H7 (cell line): ENCODE measurements around the gene TYMP. TPM values are rescaled to one million over a fixed set of nuclear protein-coding genes. Genes with fewer than 3 reads are reported as not detected.

ENCODE experiments used
- DNase-seq: peaks from one replicate; pipeline ENCODE4 v3.0.0; 2012
- H3K27me3 ChIP-seq: 2 replicates; pipeline ENCODE4 v1.6.0; 2011; ENCODE audit warnings: mild to moderate bottlenecking, low read length; ENCODE audit not compliant: control insufficient read depth, insufficient read depth
- H3K36me3 ChIP-seq: replicated peaks from 2 replicates; pipeline ENCODE4 v1.5.1; 2011; ENCODE audit warnings: low read length; ENCODE audit not compliant: control insufficient read depth, insufficient read depth
- H3K4me3 ChIP-seq: 2 replicates; pipeline ENCODE4 v1.5.1; 2011; ENCODE audit warnings: low read depth, mild to moderate bottlenecking, control low read depth, low read length, moderate library complexity; ENCODE audit not compliant: insufficient read depth
- total RNA-seq: library from RNA; depleted of rRNA; stranded (reverse); fragments of >200 nt; shearing (Covaris generic); gene quantifications from 2 replicates; pipeline ENCODE4 v1.2.3, GENCODE V29; 2014; rRNA removed

The TYMP gene
- total RNA-seq, 1 experiment from 2014 or later: 0.55 TPM

DNA sequence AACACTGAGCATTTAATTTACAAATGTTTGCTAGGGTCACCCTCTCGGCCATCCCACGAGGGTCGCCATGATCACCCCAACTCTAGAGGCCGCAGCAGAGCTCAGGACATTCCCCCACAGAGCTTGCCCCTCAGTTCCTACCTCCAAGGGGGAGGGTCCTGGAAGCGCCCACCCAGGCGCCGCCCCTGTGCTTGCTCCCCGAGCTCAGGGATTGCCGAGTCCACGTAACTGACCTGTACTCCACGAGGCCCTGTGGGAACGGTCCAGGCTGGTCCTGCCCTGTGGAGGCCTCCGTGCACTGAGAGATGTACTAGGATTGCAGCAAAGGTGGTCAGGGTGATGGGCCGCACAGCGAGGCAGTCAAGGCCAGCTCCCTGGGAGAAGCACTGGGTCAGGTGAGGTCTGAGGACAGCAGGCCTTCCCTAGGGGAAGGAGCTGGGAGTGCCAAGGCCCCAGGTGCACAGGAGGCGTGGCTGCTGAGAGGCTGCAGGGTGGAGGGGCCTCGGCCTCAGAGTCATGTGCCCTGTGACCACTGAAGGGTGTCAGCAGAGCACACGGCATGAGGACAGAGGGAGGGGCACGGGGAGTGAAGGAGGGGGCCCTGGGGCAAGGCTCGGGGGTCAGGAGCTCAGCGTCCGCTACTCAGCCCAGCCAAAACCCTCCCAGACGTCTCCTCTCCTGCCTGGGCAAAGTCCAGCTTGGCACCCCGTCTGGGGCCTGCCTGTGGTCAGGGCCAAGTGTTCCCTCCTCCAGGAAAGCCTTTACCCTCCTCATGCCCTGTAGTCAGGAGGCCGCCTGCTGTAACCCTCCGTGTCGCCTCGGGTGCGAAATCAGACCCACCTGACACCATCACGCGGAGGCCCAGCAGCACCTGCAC is 45.6 kb downstream of the TYMP start:
- H3K27me3 ChIP-seq: peaks cover 17% of the 10 kb centered on the region
- DNase-seq: no peak
- H3K36me3 ChIP-seq: no peaks in the 10 kb centered on the region; the same call in 1 of the 2 replicates
- no peak overlapping the region for H3K4me3 ChIP-seq

DNA sequence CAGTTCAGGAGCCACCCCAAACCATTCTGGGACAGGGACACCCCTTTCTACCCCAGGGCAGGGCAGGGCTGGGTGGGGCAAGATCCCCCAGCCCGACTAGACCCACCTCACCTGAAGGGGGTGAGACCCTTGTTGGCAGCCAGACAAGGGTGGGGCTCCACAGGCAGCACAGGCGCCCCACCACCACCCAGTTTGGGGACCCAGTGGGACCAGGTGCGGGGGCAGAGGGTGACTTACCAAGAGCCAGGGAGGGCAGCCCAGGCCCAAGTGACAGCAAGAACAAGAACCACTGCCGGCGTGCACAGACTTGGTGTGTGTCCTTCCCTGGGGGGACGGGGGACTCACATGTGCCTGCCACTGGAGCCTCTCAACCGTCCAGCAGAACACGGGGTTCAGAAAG is 46.3 kb downstream of the TYMP start:
- Histone ChIP-seq H3K4me3 (no peak overlapping the region), H3K27me3 (peaks cover 17% of the 10 kb centered on the region), H3K36me3 (no peaks in the 10 kb centered on the region; the same call in 1 of the 2 replicates)
- no peak for DNase-seq

DNA sequence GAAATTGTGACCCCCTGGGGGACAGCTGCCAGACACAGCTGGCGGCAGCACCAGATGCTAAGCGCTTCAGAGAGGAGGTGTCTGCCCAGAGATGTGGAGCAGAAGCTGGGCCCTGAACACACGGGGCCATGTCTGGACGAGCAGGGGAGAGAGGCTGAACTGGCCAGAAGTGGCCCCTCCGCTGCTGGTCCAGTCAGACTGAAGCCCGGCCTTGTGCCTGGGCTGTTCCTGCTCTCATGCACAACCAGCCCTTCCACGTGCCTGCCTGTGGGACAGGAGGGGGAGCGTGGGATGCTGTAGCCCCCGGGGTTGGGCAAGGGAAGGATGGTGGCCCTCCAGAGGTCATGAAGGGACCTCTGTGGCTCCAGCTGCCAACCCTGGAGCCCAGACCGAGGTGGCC is 46.7 kb downstream of the TYMP start:
- Histone ChIP-seq H3K4me3 (no peak overlapping the region), H3K36me3 (no peaks in the 10 kb centered on the region; the same call in 1 of the 2 replicates), H3K27me3 (peaks cover 17% of the 10 kb centered on the region)
- DNase-seq: no peak

DNA sequence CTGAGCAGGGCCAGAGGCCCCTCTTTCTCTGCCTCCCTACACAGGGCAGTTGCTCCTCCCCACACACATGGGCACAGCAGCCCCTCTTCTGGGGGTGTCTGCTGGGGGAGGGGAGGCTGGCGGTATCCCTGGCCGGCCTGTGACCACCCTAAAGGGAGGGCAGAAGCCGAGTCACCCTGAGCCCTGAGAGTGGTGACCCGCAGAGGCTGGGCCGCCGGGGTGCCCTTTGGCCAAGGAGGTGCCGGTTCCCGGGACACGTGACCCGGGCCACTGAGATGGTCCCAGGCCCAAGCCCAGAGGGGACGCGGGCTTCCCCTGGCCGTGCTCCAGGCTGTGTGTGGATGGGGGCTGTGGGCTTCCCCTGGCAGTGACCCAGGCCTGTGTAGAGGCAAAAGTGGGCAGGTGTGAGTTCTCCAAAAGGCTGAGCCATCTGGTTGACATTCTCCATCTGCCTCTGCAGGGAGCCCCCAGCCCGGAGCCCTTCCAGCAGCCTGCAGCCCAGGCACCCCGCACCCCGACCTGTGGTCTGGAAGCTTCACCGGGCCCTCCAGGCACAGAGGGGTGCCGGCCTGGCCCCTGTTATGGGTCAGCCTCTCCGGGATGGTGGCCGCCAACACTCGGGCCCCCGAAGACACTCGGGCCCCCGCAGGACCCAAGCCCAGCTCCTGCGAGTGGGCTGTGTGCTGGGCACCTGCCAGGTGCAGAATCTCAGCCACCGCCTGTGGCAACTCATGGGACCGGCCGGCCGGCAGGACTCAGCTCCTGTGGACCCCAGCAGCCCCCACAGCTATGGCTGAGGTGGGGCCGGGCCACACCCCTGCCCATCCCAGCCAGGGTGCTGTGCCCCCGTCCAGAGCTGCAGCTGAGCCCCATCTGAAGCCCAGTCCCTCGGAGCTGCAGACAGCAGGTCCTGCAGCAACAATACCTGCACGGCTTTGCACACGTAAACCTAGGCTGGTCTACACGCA is 47.4 kb downstream of the TYMP start:
- peaks cover 17% of the 10 kb centered on the region for H3K27me3 ChIP-seq
- no peaks in the 10 kb centered on the region; the same call in 1 of the 2 replicates for H3K36me3 ChIP-seq
- DNase-seq: peak; percentile 88
- peak overlapping the region; percentile 71 for H3K4me3 ChIP-seq

DNA sequence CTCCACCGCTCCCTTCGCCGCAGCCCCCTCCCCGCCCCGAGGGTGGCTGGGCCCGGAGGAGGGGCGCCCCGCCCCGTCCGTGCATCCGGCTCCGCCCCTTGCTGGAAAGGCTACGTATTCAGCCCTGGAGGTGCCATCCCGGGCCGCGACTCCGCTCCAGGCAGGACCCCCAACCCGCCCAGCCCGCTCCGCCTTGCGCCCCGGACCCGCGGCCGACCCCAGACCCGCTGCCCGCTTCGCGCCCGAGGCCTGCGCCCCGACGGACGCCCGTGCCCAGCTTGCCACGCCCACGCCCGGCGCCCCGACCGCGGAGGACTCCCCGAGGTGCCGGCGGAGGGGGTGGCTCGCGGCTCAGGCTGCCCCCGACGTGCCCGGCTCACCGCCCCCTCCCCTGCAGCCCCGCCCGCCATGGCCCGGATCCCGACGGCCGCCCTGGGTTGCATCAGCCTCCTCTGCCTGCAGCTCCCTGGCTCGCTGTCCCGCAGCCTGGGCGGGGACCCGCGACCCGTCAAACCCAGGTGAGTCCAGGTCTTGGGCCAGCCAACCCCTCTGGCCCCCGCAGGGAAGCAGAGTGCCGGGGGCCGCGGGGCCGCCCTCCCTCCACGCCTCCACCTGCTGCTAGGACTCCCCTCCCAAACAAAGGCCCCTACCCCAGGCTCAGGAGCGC is 48.2 kb downstream of the TYMP start, which contains the start of gene ADM2:
TSS of gene ADM2 (plus strand) at position 104 of the 667 bp plus-strand sequence. CDS start at position 409, 305 bp downstream.
- Histone ChIP-seq H3K36me3 (no peaks in the 10 kb centered on the region; the same call in 1 of the 2 replicates), H3K27me3 (peaks cover 17% of the 10 kb centered on the region), H3K4me3 (peak within 1 kb of the TSS; percentile 71)
- peak; percentile 100 for DNase-seq

DNA sequence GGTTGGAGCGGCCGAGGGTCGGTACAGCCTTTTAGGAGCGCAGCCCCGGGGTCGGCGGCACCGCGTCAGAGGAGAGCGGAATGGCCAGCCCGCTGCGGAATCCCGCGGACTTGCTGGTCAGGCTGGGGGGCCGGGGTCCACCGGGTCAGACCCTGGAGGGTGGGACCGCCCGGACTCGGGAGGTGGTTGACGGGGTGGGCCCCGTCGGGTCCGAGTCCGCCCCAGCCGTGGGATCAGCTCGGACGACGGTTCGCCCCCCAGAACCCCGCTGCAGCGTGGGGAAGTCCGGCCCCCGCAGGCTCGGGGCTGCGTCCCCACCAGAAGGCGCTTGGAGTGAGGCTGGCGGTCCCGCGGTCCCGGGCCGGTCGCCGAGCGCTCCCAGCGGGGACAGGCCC is 48.8 kb downstream of the TYMP start:
- Histone ChIP-seq H3K27me3 (peaks cover 17% of the 10 kb centered on the region), H3K36me3 (no peaks in the 10 kb centered on the region; the same call in 1 of the 2 replicates), H3K4me3 (peak overlapping the region; percentile 71)
- DNase-seq: no peak

DNA sequence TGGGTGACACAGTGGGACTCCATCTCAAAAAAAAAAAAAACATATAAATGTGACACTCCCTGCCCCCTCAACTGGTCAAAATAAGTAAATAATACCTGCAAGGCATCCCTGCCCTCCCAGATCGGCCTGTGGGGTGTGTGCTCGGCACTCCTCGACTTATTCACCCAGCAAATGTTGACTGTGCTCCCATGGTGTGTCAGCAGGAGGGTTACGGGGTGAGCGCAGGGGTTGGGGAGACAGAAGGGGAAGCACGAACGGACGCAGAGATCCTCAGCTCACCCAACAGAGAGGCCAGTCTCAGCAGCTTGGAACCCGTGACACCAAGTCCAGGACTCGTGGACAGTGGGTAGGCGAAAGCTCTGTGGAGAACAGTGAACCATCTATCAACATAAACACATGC is 50.1 kb downstream of the TYMP start:
- peaks cover 17% of the 10 kb centered on the region for H3K27me3 ChIP-seq
- DNase-seq: no peak
- no peaks in the 10 kb centered on the region; the same call in 1 of the 2 replicates for H3K36me3 ChIP-seq
- no peak overlapping the region for H3K4me3 ChIP-seq

DNA sequence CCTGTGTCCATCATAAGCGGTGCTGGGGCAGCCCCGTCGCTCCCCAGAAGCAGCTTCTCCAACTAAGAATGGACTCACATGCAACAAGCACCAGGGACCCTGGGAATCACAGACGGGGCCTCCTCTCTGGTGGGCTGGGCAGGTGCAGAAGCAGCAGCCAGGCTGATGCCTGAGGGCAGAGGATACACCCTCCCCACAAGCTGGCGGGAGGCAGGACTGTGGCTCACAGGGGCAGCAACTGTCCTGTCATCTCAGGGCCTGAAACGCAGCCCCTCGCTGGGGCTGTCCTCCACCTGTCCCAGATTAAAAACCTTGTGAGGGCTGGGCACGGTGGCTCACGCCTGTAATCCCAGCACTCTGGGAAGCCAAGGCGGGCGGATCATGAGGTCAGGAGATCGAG is 51.9 kb downstream of the TYMP start:
- no peak for DNase-seq
- no peak overlapping the region for H3K4me3 ChIP-seq
- H3K27me3 ChIP-seq: peaks cover 17% of the 10 kb centered on the region
- no peaks in the 10 kb centered on the region; the same call in 1 of the 2 replicates for H3K36me3 ChIP-seq

DNA sequence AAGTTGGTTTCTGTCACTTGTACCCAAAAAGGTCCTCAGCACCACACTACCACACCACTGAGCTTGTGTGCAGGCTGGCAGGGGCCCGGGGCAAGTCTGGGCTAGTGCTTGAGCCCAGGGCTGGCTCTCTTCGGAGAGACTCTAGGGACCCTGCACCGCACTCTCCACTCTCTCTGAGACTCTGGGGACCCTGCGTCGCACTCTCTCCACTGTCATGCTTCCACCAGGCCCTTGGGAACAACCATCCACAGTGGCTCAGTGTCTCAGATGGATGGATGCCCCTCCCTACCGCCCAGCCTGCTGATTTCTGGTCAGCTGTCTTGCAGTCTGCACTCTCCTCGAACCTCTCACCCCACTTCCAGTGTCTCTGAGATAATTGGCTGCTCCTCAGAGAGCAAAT is 52.9 kb downstream of the TYMP start:
- Histone ChIP-seq H3K27me3 (peaks cover 17% of the 10 kb centered on the region), H3K4me3 (no peak overlapping the region), H3K36me3 (no peaks in the 10 kb centered on the region; the same call in 1 of the 2 replicates)
- no peak for DNase-seq

Other genes starting within 250 kb of the TYMP start
- 33.4 and 39.8 TPM in 2 replicates for gene PLXNB2, start 222.4 kb downstream of the TYMP start, total RNA-seq
- 0.52 and 1.1 TPM in 2 replicates for gene DENND6B, start 203.0 kb downstream of the TYMP start, total RNA-seq
- 47.0 and 48.7 TPM in 2 replicates for gene PPP6R2, start 186.7 kb downstream of the TYMP start, total RNA-seq
- gene SBF1, start 55.0 kb downstream of the TYMP start, total RNA-seq: 53.8 and 64.4 TPM in 2 replicates
- gene ADM2, start 48.5 kb downstream of the TYMP start, total RNA-seq: 3.0 and 3.2 TPM in 2 replicates
- gene MIOX, start 43.2 kb downstream of the TYMP start, total RNA-seq: not detected in 2 replicates
- 19.0 and 28.1 TPM in 2 replicates for gene LMF2, start 22.3 kb downstream of the TYMP start, total RNA-seq
- gene NCAPH2, start 21.8 kb downstream of the TYMP start, total RNA-seq: 74.1 and 86.5 TPM in 2 replicates
- gene SCO2, start 4.4 kb downstream of the TYMP start, total RNA-seq: 1.2 TPM in 1 of 2 replicates, not detected in the other
- gene KLHDC7B, start 15.9 kb upstream of the TYMP start, total RNA-seq: not detected in 2 replicates
- gene SYCE3, start 32.9 kb upstream of the TYMP start, total RNA-seq: not detected in 2 replicates
- 24.0 and 27.6 TPM in 2 replicates for gene CPT1B, start 48.4 kb upstream of the TYMP start, total RNA-seq
- 42.1 and 54.5 TPM in 2 replicates for gene CHKB, start 52.8 kb upstream of the TYMP start, total RNA-seq
- 1.7 and 3.4 TPM in 2 replicates for gene MAPK8IP2, start 70.8 kb upstream of the TYMP start, total RNA-seq
- gene ARSA, start 98.1 kb upstream of the TYMP start, total RNA-seq: 9.5 and 11.3 TPM in 2 replicates
- gene SHANK3, start 142.8 kb upstream of the TYMP start, total RNA-seq: 1.8 and 2.1 TPM in 2 replicates
- 0.07 TPM in 1 of 2 replicates, not detected in the other for gene ACR, start 208.2 kb upstream of the TYMP start, total RNA-seq